Fibroblast of lung (primary cell): ENCODE measurements around the gene SEC31B.

Source experiments
- CTCF ChIP-seq, 2 donors: IDR thresholded peaks in 1 of 2; conservative IDR thresholded peaks in 1 of 2; 1 replicate in 1 of 2; 2 replicates in 1 of 2; pipeline ENCODE4 v1.5.1; 2011 to 2012; ENCODE audit warnings: low read length in 2 of 2, control low read depth in 1 of 2, inconsistent platforms in 1 of 2, low read depth in 1 of 2, mild to moderate bottlenecking in 1 of 2
- EZH2 ChIP-seq: IDR thresholded peaks from 2 replicates; pipeline ENCODE4 v1.5.1; 2012; ENCODE audit warnings: low read length, control low read depth, mild to moderate bottlenecking; ENCODE audit errors: missing control alignments

- TF ChIP-seq CTCF (conservative IDR thresholded peaks at IDR 0.05 in 1 of 2, IDR thresholded peaks at IDR 0.05 in 1 of 2; ENCODE audit: low read depth in 1 of 2, low read length in 2 of 2) (no peak), EZH2 (no peak)
Measured at GRCh38 chr10:100502926-100503494, 16.7 kb downstream of the SEC31B start.
